Measurements from ENCODE around the gene GABRG3.

Gene GABRG3

GRCh38 chr15:27065785-27066184 lies 94.8 kb downstream of the GABRG3 start:
- no peak for DNase-seq

- DNase-seq: no peak
Measured at GRCh38 chr15:27066446-27066845, 95.5 kb downstream of the GABRG3 start.

- DNase-seq: no peak
Measured at GRCh38 chr15:27067175-27067574, 96.2 kb downstream of the GABRG3 start.

- DNase-seq: peak; percentile 76
Measured at GRCh38 chr15:27070841-27071240, 99.9 kb downstream of the GABRG3 start.

GRCh38 chr15:27074179-27074578 lies 103.2 kb downstream of the GABRG3 start:
- no peak for DNase-seq

- DNase-seq: no peak
Measured at GRCh38 chr15:27077790-27078189, 106.8 kb downstream of the GABRG3 start.

- no peak for DNase-seq
Measured at GRCh38 chr15:27081676-27082418, 110.9 kb downstream of the GABRG3 start.

GRCh38 chr15:27082526-27082925 lies 111.5 kb downstream of the GABRG3 start:
- DNase-seq: no peak

- peak; percentile 46 for DNase-seq
Measured at GRCh38 chr15:27084844-27085243, 113.9 kb downstream of the GABRG3 start.

GRCh38 chr15:27086149-27086548 lies 115.2 kb downstream of the GABRG3 start:
- DNase-seq: no peak

GRCh38 chr15:27086805-27087204 lies 115.8 kb downstream of the GABRG3 start:
- no peak for DNase-seq

- DNase-seq: no peak
Measured at GRCh38 chr15:27087651-27088583, 116.9 kb downstream of the GABRG3 start.

- DNase-seq: no peak
Measured at GRCh38 chr15:27088584-27089232, 117.7 kb downstream of the GABRG3 start.

GRCh38 chr15:27089233-27089586 lies 118.2 kb downstream of the GABRG3 start:
- no peak for DNase-seq

- DNase-seq: no peak
Measured at GRCh38 chr15:27089676-27090075, 118.7 kb downstream of the GABRG3 start.

- DNase-seq: no peak
Measured at GRCh38 chr15:27091270-27091940, 120.4 kb downstream of the GABRG3 start.

- no peak for DNase-seq
Measured at GRCh38 chr15:27092390-27092789, 121.4 kb downstream of the GABRG3 start.

- DNase-seq: no peak
Measured at GRCh38 chr15:27094235-27094634, 123.3 kb downstream of the GABRG3 start.

- peak; percentile 46 for DNase-seq
Measured at GRCh38 chr15:27095886-27096624, 125.1 kb downstream of the GABRG3 start.

GRCh38 chr15:27097506-27097905 lies 126.5 kb downstream of the GABRG3 start:
- no peak for DNase-seq

- no peak for DNase-seq
Measured at GRCh38 chr15:27101982-27102381, 131.0 kb downstream of the GABRG3 start.

GRCh38 chr15:27111323-27111722 lies 140.3 kb downstream of the GABRG3 start:
- DNase-seq: no peak

Measured in NCI-H345 (cell line).